ENCODE measurements around the gene PADI4. TPM values are rescaled to one million over a fixed set of nuclear protein-coding genes. Genes with fewer than 3 reads are reported as not detected.

Gene PADI4
- total and polyA plus RNA-seq, 2 of the 8 experiments (the other 6 are each of a cell fraction or from before 2014, with no cell fraction given) = 0.29 TPM; not detected in 1

GRCh38 chr1:17306407-17306806 lies 1.6 kb upstream of the PADI4 start:
- H4K91ac ChIP-seq (replicated peaks; ENCODE audit: insufficient read length, low read length) = no peak overlapping the region
- TF ChIP-seq KDM1A (IDR thresholded peaks at IDR 0.05; ENCODE audit: borderline replicate concordance, low read length) = no peak
- no peak for TF ChIP-seq TCF12 (IDR thresholded peaks at IDR 0.05; ENCODE audit: low read depth, low read length)
- no peak for TF ChIP-seq CEBPB (IDR thresholded peaks at IDR 0.05; ENCODE audit: low read depth, low read length)
- no peak overlapping the region for H3K14ac ChIP-seq (ENCODE audit: insufficient read length)
- DNase-seq (ENCODE audit: low read depth in 1 of 2, low spot score in 2 of 2) = no peak
- no peak overlapping the region for H3K27ac ChIP-seq (ENCODE audit: low read depth, low read length)
- no peak overlapping the region for H3K9ac ChIP-seq (replicated peaks in 1 of 4; ENCODE audit: extremely low read depth in 1 of 4, low read depth in 3 of 4, low read length in 3 of 4)
- no peak overlapping the region for H3K4ac ChIP-seq (replicated peaks; ENCODE audit: insufficient read length, low read depth, low read length)
- H2BK5ac ChIP-seq (ENCODE audit: low read depth, low read length) = no peak overlapping the region
- H3K18ac ChIP-seq (ENCODE audit: extremely low read depth, low read length) = no peak overlapping the region
- no peaks in the 10 kb centered on the region for H3K27me3 ChIP-seq (replicated peaks in 1 of 4; ENCODE audit: control insufficient read depth in 3 of 4, extremely low read depth in 1 of 4, insufficient read depth in 3 of 4, low read length in 3 of 4)
- H3K56ac ChIP-seq (replicated peaks; ENCODE audit: insufficient read length, low read depth, low read length) = no peak overlapping the region
- H3K4me1 ChIP-seq (replicated peaks in 1 of 4; ENCODE audit: control insufficient read depth in 3 of 4, insufficient read depth in 4 of 4, low read length in 3 of 4) = peaks cover 5 to 16% (median 11%) of the 10 kb centered on the region in 4 experiments
- H3K4me3 ChIP-seq (ENCODE audit: extremely low read depth in 1 of 4, insufficient read depth in 2 of 4, low read depth in 3 of 4, low read length in 4 of 4) = no peak overlapping the region
- no peak overlapping the region for H4K8ac ChIP-seq (ENCODE audit: extremely low read depth, insufficient read depth, low read length)
- no peak overlapping the region for H2BK12ac ChIP-seq (ENCODE audit: low read depth, low read length)
- WGBS, 2 experiments (ENCODE audit: extremely low coverage in 1 of 2, insufficient coverage in 1 of 2, insufficient read length in 1 of 2, insufficient replicate concordance in 2 of 2, low coverage in 1 of 2, low lambda C conversion rate in 2 of 2, missing lambda C conversion rate in 1 of 2) = 95% methylated on average over 6 of the region's 6 CpGs; no CpG with 5 or more reads in 1 of the 2 experiments
- no peak overlapping the region for H2AFZ ChIP-seq (ENCODE audit: low read length)
- no peaks in the 10 kb centered on the region for H4K20me1 ChIP-seq (replicated peaks in 1 of 2; ENCODE audit: control insufficient read depth in 1 of 2, insufficient read depth in 2 of 2, low read length in 2 of 2)
- no peak overlapping the region for H3K4me2 ChIP-seq (ENCODE audit: insufficient read depth in 1 of 2, low read depth in 2 of 2, low read length in 2 of 2)
- H3K23ac ChIP-seq (ENCODE audit: insufficient read length) = no peak overlapping the region
- H4K5ac ChIP-seq (ENCODE audit: insufficient read length, low read depth, low read length) = no peak overlapping the region
- no peaks in the 10 kb centered on the region for H3K79me2 ChIP-seq (ENCODE audit: control insufficient read depth in 1 of 2, insufficient read depth in 2 of 2, low read length in 2 of 2)
- no peaks in the 10 kb centered on the region for H3K36me3 ChIP-seq (ENCODE audit: control insufficient read depth in 2 of 4, insufficient read depth in 4 of 4, low read length in 3 of 4)
- no peak overlapping the region for H2BK120ac ChIP-seq (replicated peaks; ENCODE audit: low read depth, low read length)
- H2AK5ac ChIP-seq (ENCODE audit: low read depth, low read length) = no peak overlapping the region
- ChIA-PET POLR2A (ENCODE audit: partially characterized antibody) (no interaction called here), CTCF (ENCODE audit: partially characterized antibody) (interaction anchor here (0.6 to 1.2 kb wide), 2 partner anchors 24 to 260 kb away, joined by 3 read pairs; no protein-coding TSS in a partner anchor)
- H3K23me2 ChIP-seq (ENCODE audit: low read depth, low read length) = no peaks in the 10 kb centered on the region
- no peak overlapping the region for H2BK15ac ChIP-seq (ENCODE audit: low read length)
- H3K9me3 ChIP-seq (ENCODE audit: insufficient read depth in 2 of 2, low read depth in 1 of 2, low read length in 1 of 2) = peaks cover 10 to 12% of the 10 kb centered on the region in 2 experiments
- no peak for FAIRE-seq
- no peak overlapping the region for H2BK20ac ChIP-seq (ENCODE audit: low read length)
- H3K79me1 ChIP-seq (ENCODE audit: low read depth, low read length) = no peaks in the 10 kb centered on the region

All from H1 (cell line).